IPS-20b (cell line): ENCODE results near the gene ZNF384.

Experiments
- H3K27ac ChIP-seq: one replicate; pipeline ENCODE4 v1.5.1; 2013; ENCODE audit warnings: low read length
- H3K27me3 ChIP-seq: 2 replicates; pipeline ENCODE4 v1.6.1; 2013; ENCODE audit warnings: mild to moderate bottlenecking, low read length, inconsistent platforms; ENCODE audit not compliant: insufficient read depth
- H3K36me3 ChIP-seq: 2 replicates; pipeline ENCODE4 v1.6.1; 2013; ENCODE audit warnings: low read depth, mild to moderate bottlenecking, inconsistent platforms, low read length, moderate library complexity; ENCODE audit not compliant: insufficient read depth
- H3K4me1 ChIP-seq: 2 replicates; pipeline ENCODE4 v1.6.1; 2013; ENCODE audit warnings: mild to moderate bottlenecking, control low read depth, inconsistent platforms, low read length, moderate library complexity; ENCODE audit not compliant: insufficient read depth
- H3K4me3 ChIP-seq: 2 replicates; pipeline ENCODE4 v1.5.1; 2013; ENCODE audit warnings: mild to moderate bottlenecking, low read length, inconsistent platforms
- H3K9ac ChIP-seq: 2 replicates; pipeline ENCODE4 v1.6.1; 2013; ENCODE audit warnings: low read depth, mild to moderate bottlenecking, inconsistent platforms, low read length, moderate library complexity
- H3K9me3 ChIP-seq: 2 replicates; pipeline ENCODE4 v1.6.1; 2013; ENCODE audit warnings: mild to moderate bottlenecking, low read depth, low read length, inconsistent platforms; ENCODE audit not compliant: insufficient read depth

The ZNF384 gene

DNA sequence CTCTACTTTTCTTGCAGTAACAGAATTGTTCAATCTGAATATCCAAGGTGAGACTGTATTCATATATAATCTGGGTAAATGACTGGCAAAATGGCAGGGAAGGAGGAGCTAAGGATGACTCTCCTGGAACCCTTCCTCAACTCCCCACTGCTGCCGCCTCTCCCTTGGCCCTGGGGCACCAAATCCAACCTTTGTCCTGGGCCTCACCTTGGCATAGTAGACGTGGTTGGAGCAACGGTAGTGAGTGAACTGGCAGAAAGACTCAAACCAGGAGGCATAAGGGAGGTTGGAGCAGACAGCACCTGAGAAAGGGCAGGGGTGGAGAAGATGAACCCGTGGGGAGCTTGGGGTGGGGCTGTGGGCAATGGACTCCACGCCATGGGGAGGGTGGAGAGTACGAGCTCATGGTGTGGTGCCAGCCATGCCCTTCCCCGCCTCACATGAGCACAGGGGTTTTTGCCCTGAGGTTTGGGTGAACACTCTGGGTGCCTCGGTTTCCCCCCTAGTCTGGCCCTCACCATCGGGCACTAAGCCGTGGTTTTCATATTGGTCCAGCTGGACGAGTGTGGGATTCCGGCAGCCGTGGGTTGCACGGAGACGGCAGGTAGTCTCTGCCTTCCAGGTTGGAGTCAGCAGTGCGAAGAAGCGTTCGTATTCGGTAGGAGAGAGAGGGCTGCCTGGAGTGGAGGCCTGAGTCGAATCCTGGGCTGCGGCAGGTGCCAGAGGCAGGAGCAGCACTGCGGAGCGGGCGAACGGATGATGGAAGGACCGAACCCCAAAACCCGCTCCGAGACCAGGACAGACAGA lies 42.7 kb downstream of the ZNF384 start:
- peaks cover 21% of the 10 kb centered on the region for H3K27me3 ChIP-seq
- peaks cover 20% of the 10 kb centered on the region for H3K36me3 ChIP-seq
- peak overlapping the region; percentile 74 for H3K4me3 ChIP-seq
- H3K9ac ChIP-seq, result peak overlapping the region; percentile 67; the same call in 1 of the 2 replicates
- no peak overlapping the region for H3K27ac ChIP-seq
- H3K4me1 ChIP-seq, result no peaks in the 10 kb centered on the region
- no peaks in the 10 kb centered on the region for H3K9me3 ChIP-seq

DNA sequence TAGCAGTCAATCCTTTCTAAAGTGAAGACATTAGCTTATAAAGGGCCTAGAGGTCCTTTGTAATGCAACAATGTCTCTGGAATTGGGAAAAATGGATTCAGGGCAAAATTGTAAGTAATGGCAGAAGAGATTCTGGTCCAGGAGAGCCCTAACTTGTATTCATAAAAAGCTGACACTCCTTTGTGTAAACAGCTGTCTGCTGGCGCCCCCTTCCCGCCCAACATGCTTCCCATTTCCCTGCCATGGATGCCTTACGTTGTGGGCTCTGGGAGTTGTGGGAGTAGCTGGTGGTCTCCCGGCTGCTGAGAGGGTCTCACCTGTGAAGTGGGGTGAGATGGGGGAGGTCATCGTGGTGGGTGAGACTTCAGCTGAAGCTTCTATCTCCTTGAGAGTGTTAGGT lies 44.3 kb downstream of the ZNF384 start:
- no peak overlapping the region for H3K9ac ChIP-seq
- no peaks in the 10 kb centered on the region for H3K4me1 ChIP-seq
- no peaks in the 10 kb centered on the region for H3K9me3 ChIP-seq
- H3K4me3 ChIP-seq, result no peak overlapping the region
- peaks cover 33% of the 10 kb centered on the region for H3K27me3 ChIP-seq
- H3K36me3 ChIP-seq, result 0 out of 2 replicates have a peak, but pooled peaks cover 7% of the 10 kb centered on the region
- H3K27ac ChIP-seq, result no peak overlapping the region

DNA sequence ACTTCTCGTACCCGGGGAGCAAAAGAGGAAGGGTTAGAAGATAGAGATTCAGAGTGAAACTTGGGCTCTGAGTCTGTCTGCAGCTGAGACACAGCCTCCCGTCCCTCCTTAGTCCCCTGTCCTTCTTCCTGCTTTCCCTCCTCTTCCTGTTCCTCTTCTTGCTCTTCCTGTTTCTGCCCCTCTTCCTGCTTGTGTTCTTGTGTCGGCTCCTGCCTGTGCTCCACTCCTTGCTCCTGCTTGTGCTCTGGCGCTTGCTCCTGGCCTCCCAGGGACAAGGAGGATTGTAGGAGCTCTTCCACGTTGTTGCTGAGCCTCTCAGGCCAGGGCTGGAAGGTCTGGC lies 44.9 kb downstream of the ZNF384 start:
- no peak overlapping the region for H3K4me3 ChIP-seq
- H3K27ac ChIP-seq, result no peak overlapping the region
- peaks cover 33% of the 10 kb centered on the region for H3K27me3 ChIP-seq
- H3K9me3 ChIP-seq, result no peaks in the 10 kb centered on the region
- no peaks in the 10 kb centered on the region for H3K4me1 ChIP-seq
- no peak overlapping the region for H3K9ac ChIP-seq
- H3K36me3 ChIP-seq, result 0 out of 2 replicates have a peak, but pooled peaks cover 7% of the 10 kb centered on the region

GRCh38 chr12:6643569-6644256 lies 45.5 kb downstream of the ZNF384 start:
- Histone ChIP-seq H3K9ac (no peak overlapping the region), H3K9me3 (no peaks in the 10 kb centered on the region)

DNA sequence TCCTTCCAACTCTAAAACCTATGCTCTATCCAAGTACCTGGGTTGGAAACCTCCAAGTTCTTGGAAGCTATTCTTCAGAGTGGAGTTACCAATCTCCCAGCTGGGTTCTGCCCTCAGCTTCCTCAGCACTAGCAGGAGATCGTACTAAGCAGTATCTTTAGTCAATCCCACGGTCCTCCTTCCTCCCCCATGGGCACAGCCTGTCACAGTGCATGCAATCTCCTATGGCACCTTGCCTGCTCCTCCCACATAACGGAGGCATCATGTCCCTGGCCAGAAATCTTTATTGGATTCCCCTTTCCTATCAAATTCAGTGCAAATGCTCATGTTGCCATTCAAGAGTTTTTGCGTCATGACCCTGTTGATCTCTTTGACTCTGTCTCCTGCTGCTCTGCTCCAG lies 48.0 kb downstream of the ZNF384 start:
- Histone ChIP-seq H3K4me1 (no peaks in the 10 kb centered on the region), H3K9me3 (no peaks in the 10 kb centered on the region), H3K27ac (no peak overlapping the region), H3K9ac (no peak overlapping the region), H3K27me3 (peaks cover 24% of the 10 kb centered on the region), H3K36me3 (no peaks in the 10 kb centered on the region), H3K4me3 (no peak overlapping the region)

More at GRCh38 chr12:6643569-6644256, 45.5 kb downstream of the ZNF384 start:
- no peak overlapping the region for H3K27ac ChIP-seq
- H3K36me3 ChIP-seq, result 0 out of 2 replicates have a peak, but pooled peaks cover 7% of the 10 kb centered on the region
- H3K4me3 ChIP-seq, result no peak overlapping the region
- H3K27me3 ChIP-seq, result peaks cover 33% of the 10 kb centered on the region
- no peaks in the 10 kb centered on the region for H3K4me1 ChIP-seq

DNA sequence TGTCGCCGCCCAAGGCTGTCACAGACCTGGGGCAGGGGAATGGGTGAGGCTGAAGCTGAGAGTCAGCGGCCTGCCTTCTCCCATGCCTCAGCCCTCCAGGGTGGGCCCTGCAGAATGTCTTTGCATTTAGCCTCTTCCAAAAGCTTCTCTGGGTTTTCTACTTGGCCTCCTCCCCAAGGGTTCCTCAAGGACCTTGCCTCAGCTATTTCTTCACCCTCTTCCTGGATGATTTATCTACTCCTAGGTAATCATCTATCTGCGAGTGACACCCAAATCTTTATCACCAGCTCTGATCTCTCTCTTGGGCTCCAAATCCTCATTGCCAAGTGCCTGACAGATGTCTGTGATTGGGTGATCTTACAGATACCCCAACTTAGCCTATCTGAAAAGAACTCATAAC lies 48.7 kb downstream of the ZNF384 start:
- H3K9me3 ChIP-seq, result no peaks in the 10 kb centered on the region
- no peak overlapping the region for H3K27ac ChIP-seq
- H3K9ac ChIP-seq, result no peak overlapping the region
- 0 out of 2 replicates have a peak, but pooled peaks cover 2% of the 10 kb centered on the region for H3K4me1 ChIP-seq
- H3K36me3 ChIP-seq, result no peaks in the 10 kb centered on the region
- H3K4me3 ChIP-seq, result no peak overlapping the region
- peaks cover 23% of the 10 kb centered on the region for H3K27me3 ChIP-seq

GRCh38 chr12:6639151-6639801 lies 49.9 kb downstream of the ZNF384 start:
- no peaks in the 10 kb centered on the region for H3K9me3 ChIP-seq
- H3K27ac ChIP-seq, result no peak overlapping the region
- H3K36me3 ChIP-seq, result no peaks in the 10 kb centered on the region
- 0 out of 2 replicates have a peak, but pooled peaks cover 2% of the 10 kb centered on the region for H3K4me1 ChIP-seq
- H3K9ac ChIP-seq, result no peak overlapping the region
- H3K27me3 ChIP-seq, result peaks cover 23% of the 10 kb centered on the region
- no peak overlapping the region for H3K4me3 ChIP-seq

- no peak overlapping the region for H3K27ac ChIP-seq
- 0 out of 2 replicates have a peak, but pooled peaks cover 2% of the 10 kb centered on the region for H3K4me1 ChIP-seq
- H3K27me3 ChIP-seq, result peaks cover 23% of the 10 kb centered on the region
- no peaks in the 10 kb centered on the region for H3K9me3 ChIP-seq
- no peaks in the 10 kb centered on the region for H3K36me3 ChIP-seq
- H3K9ac ChIP-seq, result no peak overlapping the region
- H3K4me3 ChIP-seq, result no peak overlapping the region
These were observed 50.9 kb downstream of the ZNF384 start for GRCh38 chr12:6638305-6638704.

DNA sequence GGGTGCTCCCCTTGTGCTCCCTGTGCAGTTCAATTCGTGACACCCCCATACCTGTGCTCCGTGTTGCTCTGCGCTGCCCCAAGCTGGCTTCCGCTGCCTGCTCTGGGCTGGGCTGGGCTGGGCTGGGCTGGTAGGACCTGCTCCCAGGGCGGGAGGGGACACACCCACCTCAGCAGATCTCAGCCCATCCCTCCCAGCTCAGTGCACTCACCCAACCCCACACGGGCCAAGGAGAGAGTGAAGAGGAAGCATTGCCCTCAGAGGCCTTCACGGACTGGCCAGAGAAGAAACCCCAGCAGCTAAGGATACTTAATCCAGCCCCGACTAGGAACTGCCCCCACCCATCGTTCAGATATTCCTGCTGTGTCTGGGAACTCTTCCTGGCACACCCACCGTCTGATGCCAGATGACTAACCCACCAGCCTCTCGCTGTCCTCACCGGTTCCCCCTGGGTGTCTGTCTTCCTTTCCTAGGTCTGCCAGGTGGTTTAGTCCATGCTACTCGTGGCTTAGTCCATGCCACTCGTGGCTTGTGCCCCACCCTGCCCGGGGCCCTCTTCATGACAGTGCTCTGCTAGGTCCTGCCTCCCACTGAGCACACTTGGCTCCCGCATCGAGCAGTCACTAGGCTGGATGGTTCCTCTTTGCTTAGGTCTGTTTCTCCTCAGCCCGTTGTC lies 53.2 kb downstream of the ZNF384 start, which contains the start of gene LPAR5:
Gene LPAR5, minus strand, starts transcription at position 104 of the 676 bp plus-strand sequence. CDS start 14,711 bp downstream, outside the sequence.
- H3K27me3 ChIP-seq, result peaks cover 8% of the 10 kb centered on the region; the same call in 1 of the 2 replicates
- H3K9me3 ChIP-seq, result no peaks in the 10 kb centered on the region
- no peak within 1 kb of the TSS for H3K27ac ChIP-seq
- no peaks in the 10 kb centered on the region for H3K36me3 ChIP-seq
- H3K4me1 ChIP-seq, result 0 out of 2 replicates have a peak, but pooled peaks cover 2% of the 10 kb centered on the region
- no peak within 1 kb of the TSS for H3K9ac ChIP-seq
- no peak within 1 kb of the TSS for H3K4me3 ChIP-seq

DNA sequence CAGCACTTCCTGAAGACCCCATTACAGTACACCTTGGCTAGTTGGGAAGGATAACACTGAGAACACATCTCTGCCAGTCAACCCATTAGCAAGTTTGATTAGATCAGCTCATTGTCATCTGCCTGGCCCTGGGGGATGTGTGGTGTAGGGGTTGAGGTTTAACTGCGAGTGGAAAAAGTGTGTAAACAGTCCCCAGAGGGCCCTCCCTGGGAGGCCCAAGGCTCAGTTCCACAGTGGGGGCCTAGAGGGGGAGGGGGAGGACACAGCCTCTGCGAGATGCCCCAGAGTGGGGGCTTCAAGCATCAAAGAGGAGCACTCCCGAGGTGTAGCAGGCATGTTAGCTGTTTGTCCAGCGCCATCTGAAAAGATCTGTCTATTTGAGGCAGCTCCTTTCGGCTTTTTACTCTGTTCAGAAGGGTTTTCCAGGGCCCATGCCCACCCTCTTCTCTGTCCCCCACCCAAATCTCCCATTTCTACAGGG lies 53.8 kb downstream of the ZNF384 start:
- no peaks in the 10 kb centered on the region for H3K9me3 ChIP-seq
- peaks cover 2% of the 10 kb centered on the region; the same call in 1 of the 2 replicates for H3K27me3 ChIP-seq
- H3K36me3 ChIP-seq, result no peaks in the 10 kb centered on the region
- no peak overlapping the region for H3K27ac ChIP-seq
- H3K4me3 ChIP-seq, result no peak overlapping the region
- H3K9ac ChIP-seq, result no peak overlapping the region
- 0 out of 2 replicates have a peak, but pooled peaks cover 2% of the 10 kb centered on the region for H3K4me1 ChIP-seq
